ENCODE data around the gene NIPBL. TPM values are rescaled to one million over a fixed set of nuclear protein-coding genes. Genes with fewer than 3 reads are reported as not detected.

Gene NIPBL
- polyA plus RNA-seq, 1 of the 3 experiments (the other 2 are of a cell fraction): 5.2 TPM

- POLR2A ChIA-PET: no interaction called here
- WGBS (ENCODE audit: low lambda C conversion rate): 96% methylated on average over 4 of the region's 6 CpGs
These were observed 158.4 kb downstream of the NIPBL start for GRCh38 chr5:37034955-37035354.

GRCh38 chr5:37037840-37038239 lies 161.3 kb downstream of the NIPBL start:
- no peaks in the 10 kb centered on the region for H3K4me1 ChIP-seq (ENCODE audit: control insufficient read depth in 1 of 2, insufficient read depth in 2 of 2, low read depth in 1 of 2, low read length in 1 of 2)
- ChIA-PET CTCF (no interaction called here), POLR2A (no interaction called here)
- WGBS (ENCODE audit: low lambda C conversion rate): 96% methylated on average over 5 of the region's 5 CpGs
- no peak overlapping the region for H3K4me3 ChIP-seq (ENCODE audit: low read depth in 2 of 2, low read length in 1 of 2)
- H3K9me2 ChIP-seq: no peaks in the 10 kb centered on the region
- TF ChIP-seq TCF12 (IDR thresholded peaks at IDR 0.05) (no peak), MEF2A (IDR thresholded peaks at IDR 0.05; ENCODE audit: borderline replicate concordance, low read depth) (no peak), REST (IDR thresholded peaks at IDR 0.05; ENCODE audit: low read depth, low read length) (no peak)
- H3F3A ChIP-seq (replicated peaks; ENCODE audit: insufficient read depth): no peaks in the 10 kb centered on the region
- no peaks in the 10 kb centered on the region for H3K27me3 ChIP-seq (ENCODE audit: insufficient read depth)
- no peak for DNase-seq
- no peaks in the 10 kb centered on the region for H3K9me3 ChIP-seq
- no peak overlapping the region for H2AFZ ChIP-seq (ENCODE audit: low read depth)
- no peak overlapping the region for H3K27ac ChIP-seq (ENCODE audit: low read depth in 2 of 2, low read length in 1 of 2)
- H3K36me3 ChIP-seq (replicated peaks in 1 of 2; ENCODE audit: control insufficient read depth in 1 of 2, insufficient read depth in 2 of 2, low read length in 1 of 2): peaks cover 40 to 51% of the 10 kb centered on the region in 2 experiments
- H3K79me2 ChIP-seq (ENCODE audit: insufficient read depth): no peaks in the 10 kb centered on the region
- no peak overlapping the region for H3K4me2 ChIP-seq
- H3K9ac ChIP-seq: no peak overlapping the region
- H4K20me1 ChIP-seq (ENCODE audit: insufficient read depth): no peaks in the 10 kb centered on the region

More at GRCh38 chr5:37034955-37035354, 158.4 kb downstream of the NIPBL start:
- H3F3A ChIP-seq (replicated peaks; ENCODE audit: insufficient read depth): peaks cover 3% of the 10 kb centered on the region
- no peak overlapping the region for H2AFZ ChIP-seq (ENCODE audit: low read depth)
- DNase-seq: no peak
- no peak overlapping the region for H3K4me3 ChIP-seq (ENCODE audit: low read depth in 2 of 2, low read length in 1 of 2)
- H3K4me1 ChIP-seq (ENCODE audit: control insufficient read depth in 1 of 2, insufficient read depth in 2 of 2, low read depth in 1 of 2, low read length in 1 of 2): no peaks in the 10 kb centered on the region
- no peaks in the 10 kb centered on the region for H3K9me2 ChIP-seq
- H3K36me3 ChIP-seq (replicated peaks in 1 of 2; ENCODE audit: control insufficient read depth in 1 of 2, insufficient read depth in 2 of 2, low read length in 1 of 2): peaks cover 39 to 65% of the 10 kb centered on the region in 2 experiments
- H3K9me3 ChIP-seq: no peaks in the 10 kb centered on the region
- H3K27ac ChIP-seq (ENCODE audit: low read depth in 2 of 2, low read length in 1 of 2): no peak overlapping the region
- TF ChIP-seq PBX3 (IDR thresholded peaks at IDR 0.05): no peak
- CTCF ChIA-PET: interaction anchor here (0.9 to 1.8 kb wide), 5 partner anchors 9 to 305 kb away, joined by 3 to 10 read pairs (median 3); no protein-coding TSS in a partner anchor
- no peaks in the 10 kb centered on the region for H3K27me3 ChIP-seq (ENCODE audit: insufficient read depth)
- no peaks in the 10 kb centered on the region for H3K79me2 ChIP-seq (ENCODE audit: insufficient read depth)
- H3K9ac ChIP-seq: no peak overlapping the region
- H4K20me1 ChIP-seq (ENCODE audit: insufficient read depth): no peaks in the 10 kb centered on the region
- no peak overlapping the region for H3K4me2 ChIP-seq

GRCh38 chr5:37039824-37040223 lies 163.3 kb downstream of the NIPBL start:
- Histone ChIP-seq H4K20me1 (ENCODE audit: insufficient read depth) (no peaks in the 10 kb centered on the region), H3K9me3 (no peaks in the 10 kb centered on the region), H3K4me3 (ENCODE audit: low read depth in 2 of 2, low read length in 1 of 2) (no peak overlapping the region), H3K27me3 (ENCODE audit: insufficient read depth) (no peaks in the 10 kb centered on the region), H3F3A (replicated peaks; ENCODE audit: insufficient read depth) (no peaks in the 10 kb centered on the region), H3K4me2 (no peak overlapping the region), H2AFZ (ENCODE audit: low read depth) (no peak overlapping the region), H3K4me1 (ENCODE audit: control insufficient read depth in 1 of 2, insufficient read depth in 2 of 2, low read depth in 1 of 2, low read length in 1 of 2) (no peaks in the 10 kb centered on the region), H3K79me2 (ENCODE audit: insufficient read depth) (no peaks in the 10 kb centered on the region), H3K9me2 (no peaks in the 10 kb centered on the region), H3K27ac (ENCODE audit: low read depth in 2 of 2, low read length in 1 of 2) (no peak overlapping the region), H3K9ac (no peak overlapping the region), H3K36me3 (replicated peaks in 1 of 2; ENCODE audit: control insufficient read depth in 1 of 2, insufficient read depth in 2 of 2, low read length in 1 of 2) (peaks cover 43 to 46% of the 10 kb centered on the region in 2 experiments)
- ChIA-PET CTCF (no interaction called here), POLR2A (no interaction called here)
- 95% methylated on average over 1 of the region's 1 CpG for WGBS (ENCODE audit: low lambda C conversion rate)
- DNase-seq: no peak
- TF ChIP-seq FOSL2 (IDR thresholded peaks at IDR 0.05; ENCODE audit: borderline replicate concordance, low read depth): no peak
- no peak for TF ChIP-seq NFIC (IDR thresholded peaks at IDR 0.05; ENCODE audit: borderline replicate concordance)
- TF ChIP-seq GABPA (IDR thresholded peaks at IDR 0.05; ENCODE audit: low read depth): no peak
- no peak for TF ChIP-seq CHD2 (IDR thresholded peaks at IDR 0.05; ENCODE audit: low read length, partially characterized antibody)
- TF ChIP-seq MAX (IDR thresholded peaks at IDR 0.05; ENCODE audit: low read depth): no peak
- TF ChIP-seq EP300 (IDR thresholded peaks at IDR 0.05; ENCODE audit: borderline replicate concordance in 1 of 2, low read depth in 1 of 2, low read length in 1 of 2): no peak
- no peak for TF ChIP-seq JUND (IDR thresholded peaks at IDR 0.05)
- TF ChIP-seq CTCF (IDR thresholded peaks at IDR 0.05): no peak
- no peak for TF ChIP-seq USF1 (IDR thresholded peaks at IDR 0.05; ENCODE audit: borderline replicate concordance, low read depth)
- no peak for TF ChIP-seq FOXJ3 (CRISPR knock-in tag; IDR thresholded peaks at IDR 0.05)

All from SK-N-SH (cell line).